GM19452 (cell line): ENCODE measurements around the gene TTYH2.

ENCODE experiments used
- ATAC-seq: cut with Tn5 transposase; IDR thresholded peaks from one replicate; pipeline ENCODE4 v1.9.1; 2021; ENCODE audit not compliant: unreplicated experiment

Gene TTYH2

GRCh38 chr17:74233937-74234336 lies 20.6 kb downstream of the TTYH2 start:
- ATAC-seq, result no peak

DNA sequence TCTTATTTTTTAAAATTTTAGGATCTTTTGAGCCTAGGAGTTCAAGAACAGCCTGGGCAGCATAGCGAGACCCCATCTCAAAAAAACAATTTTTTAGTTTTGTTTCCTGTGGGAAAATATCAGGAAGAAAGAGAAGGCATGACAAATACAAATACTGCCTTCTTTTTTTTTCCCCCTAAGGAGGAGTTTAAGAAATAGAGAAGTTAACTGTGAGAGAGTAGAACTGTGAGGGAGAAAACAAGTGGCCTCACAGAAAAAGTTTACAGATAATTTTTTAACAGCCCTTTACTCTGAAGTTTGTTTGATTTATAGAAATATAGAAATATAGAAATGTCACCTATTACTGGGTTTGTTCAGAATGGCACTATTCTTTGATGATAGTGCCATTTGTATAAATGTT lies 21.1 kb downstream of the TTYH2 start:
- no peak for ATAC-seq

- no peak for ATAC-seq
Observed at GRCh38 chr17:74235040-74235581, 21.7 kb downstream of the TTYH2 start.

- no peak for ATAC-seq
Observed at GRCh38 chr17:74235911-74236371, 22.6 kb downstream of the TTYH2 start.

DNA sequence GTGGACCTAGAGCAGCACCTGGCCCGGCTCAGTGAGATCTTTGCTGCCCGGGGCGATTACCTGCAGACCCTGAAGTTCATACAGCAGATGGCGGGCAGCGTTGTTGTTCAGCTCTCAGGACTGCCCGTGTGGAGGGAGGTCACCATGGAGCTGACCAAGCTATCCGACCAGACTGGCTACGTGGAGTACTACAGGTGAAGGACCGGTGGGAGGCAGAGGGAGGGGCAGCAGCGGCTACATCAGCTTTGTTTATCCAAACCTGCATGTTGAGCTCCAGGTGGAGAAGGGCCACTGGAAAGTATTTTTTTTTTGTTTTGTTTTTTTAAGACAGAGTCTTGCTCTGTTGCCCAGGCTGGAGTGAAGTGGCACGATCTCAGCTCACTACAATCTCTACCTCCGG lies 23.9 kb downstream of the TTYH2 start:
- no peak for ATAC-seq

DNA sequence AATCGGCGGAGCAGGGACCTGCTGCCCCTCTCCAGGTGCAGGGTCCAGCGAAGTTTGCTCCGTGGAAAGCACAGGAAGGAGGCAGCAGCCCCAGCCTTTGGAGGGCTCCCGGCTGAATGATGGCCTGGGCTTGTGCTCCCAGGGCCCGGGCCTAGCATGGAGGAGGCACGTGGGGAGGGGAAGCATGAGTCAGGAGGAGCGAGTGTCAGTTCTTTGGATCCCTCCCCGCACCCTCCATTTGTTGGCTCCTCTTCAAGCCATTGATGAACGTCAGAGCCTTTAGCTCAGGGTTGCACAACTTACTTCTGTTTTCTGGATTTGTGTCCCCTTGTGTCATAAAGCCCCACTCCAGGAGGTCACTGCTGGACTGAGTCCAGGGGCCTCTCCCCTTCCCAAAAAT lies 25.8 kb downstream of the TTYH2 start:
- no peak for ATAC-seq

DNA sequence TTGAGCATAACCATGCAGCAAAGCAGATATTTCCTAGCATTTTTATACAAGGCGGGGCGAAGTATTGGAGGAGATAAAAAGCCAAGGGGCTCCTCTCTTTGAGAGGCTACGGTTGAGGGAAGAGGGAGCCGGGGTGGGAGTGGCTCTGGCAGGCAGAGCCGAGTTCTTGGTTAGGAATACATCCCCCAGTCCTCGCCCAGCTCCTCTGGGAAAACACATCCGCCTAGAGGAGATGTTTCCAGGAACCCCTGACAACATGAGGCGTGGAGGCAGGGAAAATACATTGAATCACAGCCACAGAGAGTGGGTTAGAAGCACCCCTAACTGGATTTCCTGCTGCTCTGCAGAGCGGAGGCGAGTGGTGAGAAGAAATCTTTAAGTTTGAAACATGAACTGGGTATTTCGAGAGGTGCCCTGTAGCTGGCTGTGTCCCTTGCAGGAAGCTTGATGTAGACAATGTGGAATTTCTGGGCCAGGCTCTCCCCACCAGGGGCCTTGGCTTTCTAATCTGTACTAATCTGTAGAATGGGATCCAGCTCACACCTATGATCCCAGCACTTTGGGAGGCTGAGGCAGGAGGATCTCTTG lies 27.3 kb downstream of the TTYH2 start:
- no peak for ATAC-seq

GRCh38 chr17:74241431-74241830 lies 28.1 kb downstream of the TTYH2 start:
- ATAC-seq, result no peak

GRCh38 chr17:74241847-74242246 lies 28.5 kb downstream of the TTYH2 start:
- no peak for ATAC-seq

- no peak for ATAC-seq
Observed at GRCh38 chr17:74243013-74243755, 29.8 kb downstream of the TTYH2 start.

GRCh38 chr17:74244128-74244527 lies 30.8 kb downstream of the TTYH2 start:
- ATAC-seq, result no peak

- ATAC-seq, result no peak
Observed at GRCh38 chr17:74244548-74244947, 31.2 kb downstream of the TTYH2 start.

GRCh38 chr17:74245145-74245831 lies 31.9 kb downstream of the TTYH2 start:
- ATAC-seq, result no peak

- ATAC-seq, result no peak
Observed at GRCh38 chr17:74245871-74246270, 32.5 kb downstream of the TTYH2 start.

- no peak for ATAC-seq
Observed at GRCh38 chr17:74249590-74250270, 36.4 kb downstream of the TTYH2 start.

DNA sequence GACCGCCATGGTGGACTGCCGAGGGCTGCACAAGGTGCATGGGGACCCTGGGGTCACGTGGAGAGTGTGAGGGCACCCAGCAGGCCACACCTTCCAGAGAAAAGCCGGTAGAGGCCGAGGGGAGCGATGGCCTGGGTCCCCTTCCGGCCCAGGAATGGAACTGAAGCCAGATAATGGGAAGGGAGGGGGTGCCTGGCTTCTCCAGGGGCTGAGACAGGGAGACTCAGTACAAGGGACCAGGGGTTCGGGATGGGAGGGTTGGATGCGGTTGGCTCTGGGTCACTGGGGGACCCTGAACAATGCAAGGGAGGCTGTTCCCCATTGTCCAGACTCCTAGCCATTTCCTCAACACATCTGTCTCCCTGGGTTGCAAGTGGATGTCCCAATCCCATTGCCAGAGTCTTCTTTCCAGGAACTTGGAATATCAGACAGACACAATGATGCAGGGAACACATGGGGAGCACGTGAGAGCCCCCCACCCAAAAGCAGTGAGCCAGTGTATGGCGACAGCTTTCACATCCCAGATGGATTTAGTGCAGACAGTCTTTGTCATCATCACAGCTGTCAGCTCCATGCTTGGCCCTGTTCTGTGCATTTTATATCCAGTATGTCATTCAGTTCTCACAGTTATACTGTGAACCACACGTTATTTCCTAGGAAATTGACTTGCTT lies 37.1 kb downstream of the TTYH2 start:
- no peak for ATAC-seq

DNA sequence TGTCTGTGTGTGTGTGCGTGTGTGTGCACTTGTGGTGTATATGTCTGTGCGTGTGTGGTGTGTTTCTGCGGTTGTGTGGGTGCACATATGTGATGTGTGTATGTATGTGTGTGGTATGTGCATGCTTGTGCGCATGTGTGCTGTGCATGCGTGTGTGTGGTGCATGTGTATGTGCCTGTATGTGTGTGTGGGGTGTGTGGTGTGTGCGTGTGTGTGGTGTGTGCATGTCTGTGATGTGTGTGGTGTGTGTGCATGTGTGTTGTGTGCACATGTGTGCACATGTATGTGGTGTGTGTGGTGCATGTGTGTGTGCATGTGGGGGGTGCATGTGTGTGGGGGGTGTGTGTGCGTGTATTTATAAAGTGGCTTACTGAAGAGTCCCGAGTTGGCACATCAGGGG lies 37.7 kb downstream of the TTYH2 start:
- ATAC-seq, result no peak

- ATAC-seq, result no peak
Observed at GRCh38 chr17:74251569-74251968, 38.2 kb downstream of the TTYH2 start.

DNA sequence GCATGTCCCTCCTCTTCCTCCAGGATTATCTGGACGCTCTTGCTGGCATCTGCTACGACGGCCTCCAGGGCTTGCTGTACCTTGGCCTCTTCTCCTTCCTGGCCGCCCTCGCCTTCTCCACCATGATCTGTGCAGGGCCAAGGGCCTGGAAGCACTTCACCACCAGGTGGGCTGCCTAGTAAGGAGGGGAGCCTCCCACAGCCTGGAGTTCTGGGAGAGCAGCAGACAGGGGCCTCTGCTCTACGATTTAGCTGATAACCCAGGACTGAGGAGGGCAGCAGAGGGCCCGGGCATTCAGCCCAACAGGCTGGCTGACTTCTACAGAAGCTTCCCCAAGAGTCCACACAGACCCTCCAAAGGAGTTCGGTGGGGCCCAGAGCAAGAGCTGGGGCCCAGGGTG lies 38.8 kb downstream of the TTYH2 start:
- no peak for ATAC-seq

DNA sequence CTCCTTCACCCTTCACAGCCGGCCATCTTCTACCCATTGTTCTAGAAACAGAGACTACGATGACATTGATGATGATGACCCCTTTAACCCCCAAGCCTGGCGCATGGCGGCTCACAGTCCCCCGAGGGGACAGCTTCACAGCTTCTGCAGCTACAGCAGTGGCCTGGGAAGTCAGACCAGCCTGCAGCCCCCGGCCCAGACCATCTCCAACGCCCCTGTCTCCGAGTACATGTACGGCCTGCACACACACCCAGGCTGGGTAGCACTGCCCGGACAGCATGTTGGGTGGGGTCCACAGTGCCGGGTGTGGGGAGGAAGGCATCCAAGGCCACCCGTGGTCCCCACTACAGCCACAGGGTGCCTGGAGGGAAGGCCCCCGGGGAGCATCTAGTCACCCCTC lies 39.7 kb downstream of the TTYH2 start:
- no peak for ATAC-seq

GRCh38 chr17:74257311-74257710 lies 43.9 kb downstream of the TTYH2 start:
- ATAC-seq, result no peak
